C4-2B (cell line): ENCODE measurements around the gene MRPL45.

Source experiments
- ZFX ChIP-seq: fragments of 450-650 bp; IDR thresholded peaks from 2 replicates; pipeline ENCODE4 v1.6.1; 2017
- TF ChIP-seq, protein P1 (sequence below): fragments of 450-650 bp; conservative IDR thresholded peaks from 2 replicates; pipeline ENCODE4 v1.5.1; 2017; ENCODE audit warnings: mild to moderate bottlenecking

DNA sequence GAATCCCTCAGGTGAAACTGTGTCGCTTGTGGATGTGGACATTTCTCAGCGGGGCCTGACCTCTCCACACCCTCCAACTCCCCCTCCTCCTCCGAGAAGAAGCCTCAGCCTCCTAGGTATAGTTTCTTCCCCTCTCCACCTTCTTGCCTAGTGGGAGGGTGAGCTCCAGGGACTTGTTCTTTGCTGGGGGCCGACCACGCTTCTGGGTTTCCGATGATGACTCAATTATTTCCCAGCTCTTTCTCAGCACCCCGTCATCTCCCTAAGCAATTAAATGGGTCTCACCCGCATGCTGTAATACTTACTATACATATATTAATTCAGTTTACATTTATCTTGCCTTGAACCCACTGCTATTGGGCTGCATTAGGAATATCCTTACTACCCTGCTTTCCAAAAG is 67.8 kb downstream of the MRPL45 start:
- TF ChIP-seq, protein P1, sequence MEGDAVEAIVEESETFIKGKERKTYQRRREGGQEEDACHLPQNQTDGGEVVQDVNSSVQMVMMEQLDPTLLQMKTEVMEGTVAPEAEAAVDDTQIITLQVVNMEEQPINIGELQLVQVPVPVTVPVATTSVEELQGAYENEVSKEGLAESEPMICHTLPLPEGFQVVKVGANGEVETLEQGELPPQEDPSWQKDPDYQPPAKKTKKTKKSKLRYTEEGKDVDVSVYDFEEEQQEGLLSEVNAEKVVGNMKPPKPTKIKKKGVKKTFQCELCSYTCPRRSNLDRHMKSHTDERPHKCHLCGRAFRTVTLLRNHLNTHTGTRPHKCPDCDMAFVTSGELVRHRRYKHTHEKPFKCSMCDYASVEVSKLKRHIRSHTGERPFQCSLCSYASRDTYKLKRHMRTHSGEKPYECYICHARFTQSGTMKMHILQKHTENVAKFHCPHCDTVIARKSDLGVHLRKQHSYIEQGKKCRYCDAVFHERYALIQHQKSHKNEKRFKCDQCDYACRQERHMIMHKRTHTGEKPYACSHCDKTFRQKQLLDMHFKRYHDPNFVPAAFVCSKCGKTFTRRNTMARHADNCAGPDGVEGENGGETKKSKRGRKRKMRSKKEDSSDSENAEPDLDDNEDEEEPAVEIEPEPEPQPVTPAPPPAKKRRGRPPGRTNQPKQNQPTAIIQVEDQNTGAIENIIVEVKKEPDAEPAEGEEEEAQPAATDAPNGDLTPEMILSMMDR, result no peak
- no peak for TF ChIP-seq ZFX
